ENCODE results near the gene FRMD5.

FRMD5 gene

GRCh38 chr15:43953402-43953801, 241.7 kb downstream of the FRMD5 start:
- no peak overlapping the region for H3K4me3 ChIP-seq (ENCODE audit: low read depth, low read length)
- TF ChIP-seq, protein P1, sequence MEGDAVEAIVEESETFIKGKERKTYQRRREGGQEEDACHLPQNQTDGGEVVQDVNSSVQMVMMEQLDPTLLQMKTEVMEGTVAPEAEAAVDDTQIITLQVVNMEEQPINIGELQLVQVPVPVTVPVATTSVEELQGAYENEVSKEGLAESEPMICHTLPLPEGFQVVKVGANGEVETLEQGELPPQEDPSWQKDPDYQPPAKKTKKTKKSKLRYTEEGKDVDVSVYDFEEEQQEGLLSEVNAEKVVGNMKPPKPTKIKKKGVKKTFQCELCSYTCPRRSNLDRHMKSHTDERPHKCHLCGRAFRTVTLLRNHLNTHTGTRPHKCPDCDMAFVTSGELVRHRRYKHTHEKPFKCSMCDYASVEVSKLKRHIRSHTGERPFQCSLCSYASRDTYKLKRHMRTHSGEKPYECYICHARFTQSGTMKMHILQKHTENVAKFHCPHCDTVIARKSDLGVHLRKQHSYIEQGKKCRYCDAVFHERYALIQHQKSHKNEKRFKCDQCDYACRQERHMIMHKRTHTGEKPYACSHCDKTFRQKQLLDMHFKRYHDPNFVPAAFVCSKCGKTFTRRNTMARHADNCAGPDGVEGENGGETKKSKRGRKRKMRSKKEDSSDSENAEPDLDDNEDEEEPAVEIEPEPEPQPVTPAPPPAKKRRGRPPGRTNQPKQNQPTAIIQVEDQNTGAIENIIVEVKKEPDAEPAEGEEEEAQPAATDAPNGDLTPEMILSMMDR (IDR thresholded peaks at IDR 0.05; ENCODE audit: borderline replicate concordance, insufficient read depth, low read depth, low read length): no peak

- TF ChIP-seq, protein P1 (IDR thresholded peaks at IDR 0.05; ENCODE audit: borderline replicate concordance, insufficient read depth, low read depth, low read length): no peak
- no peak overlapping the region for H3K4me3 ChIP-seq (ENCODE audit: low read depth, low read length)
Measured at GRCh38 chr15:43950531-43950930, 244.5 kb downstream of the FRMD5 start.

GRCh38 chr15:43948691-43949325, 246.3 kb downstream of the FRMD5 start:
- TF ChIP-seq, protein P1 (IDR thresholded peaks at IDR 0.05; ENCODE audit: borderline replicate concordance, insufficient read depth, low read depth, low read length): no peak

GRCh38 chr15:43943511-43943910, 251.6 kb downstream of the FRMD5 start:
- no peak overlapping the region for H3K4me3 ChIP-seq (ENCODE audit: low read depth, low read length)
- TF ChIP-seq, protein P1 (IDR thresholded peaks at IDR 0.05; ENCODE audit: borderline replicate concordance, insufficient read depth, low read depth, low read length): no peak

More at GRCh38 chr15:43948691-43949325, 246.3 kb downstream of the FRMD5 start:
- no peak overlapping the region for H3K4me3 ChIP-seq (ENCODE audit: low read depth, low read length)

- no peak overlapping the region for H3K4me3 ChIP-seq (ENCODE audit: low read depth, low read length)
- TF ChIP-seq, protein P1 (IDR thresholded peaks at IDR 0.05; ENCODE audit: borderline replicate concordance, insufficient read depth, low read depth, low read length): no peak
Measured at GRCh38 chr15:43942194-43942593, 252.9 kb downstream of the FRMD5 start.

- H3K4me3 ChIP-seq (ENCODE audit: low read depth, low read length): no peak overlapping the region
Measured at GRCh38 chr15:43941555-43941954, 253.5 kb downstream of the FRMD5 start.

DNA sequence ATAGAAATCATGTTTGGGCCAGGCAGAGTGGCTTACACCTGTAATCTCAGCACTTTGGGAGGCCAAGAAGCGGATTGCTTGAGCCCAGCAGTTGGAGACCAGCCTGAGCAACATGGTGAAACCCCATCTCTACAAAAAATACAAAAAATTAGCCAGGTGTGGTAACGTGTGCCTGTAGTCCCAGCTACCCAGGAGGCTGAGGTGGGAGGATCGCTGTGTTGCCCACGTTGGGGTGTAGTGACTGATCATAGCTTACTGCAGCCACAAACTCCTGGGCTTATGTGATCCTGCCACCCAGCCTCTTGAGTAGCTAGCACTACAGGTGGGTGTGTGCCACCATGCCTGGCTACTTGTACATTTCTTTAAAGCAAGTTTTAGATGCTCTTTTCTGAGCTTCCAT, 254.0 kb downstream of the FRMD5 start:
- no peak overlapping the region for H3K4me3 ChIP-seq (ENCODE audit: low read depth, low read length)
- TF ChIP-seq, protein P1 (IDR thresholded peaks at IDR 0.05; ENCODE audit: borderline replicate concordance, insufficient read depth, low read depth, low read length): no peak

More at GRCh38 chr15:43941555-43941954, 253.5 kb downstream of the FRMD5 start:
- TF ChIP-seq, protein P1 (IDR thresholded peaks at IDR 0.05; ENCODE audit: borderline replicate concordance, insufficient read depth, low read depth, low read length): no peak
